K562 (cell line): ENCODE results near the gene LTBP4. TPM values are rescaled to one million over a fixed set of nuclear protein-coding genes. Genes with fewer than 3 reads are reported as not detected.

Source experiments
- ATAC-seq: fragments of 200-7000 bp; cut with Tn5 transposase; 3 replicates; pipeline ENCODE4 v1.9.1; 2020; ENCODE audit warnings: moderate library complexity
- BruUV-seq: library from RNA; stranded (reverse); fragments of 400-500 nt; replicated peaks from 2 replicates; lab custom pipeline; 2021; lab: Mats Ljungman, UMichigan
- CTCF ChIA-PET: fragments of 300-600 bp; formaldehyde crosslinking; extraction: SDS; loops from one replicate; lab custom pipeline; 2021; ENCODE audit warnings: low intra/inter-chr PET ratio; lab: Yijun Ruan, JAX
- POLR2A ChIA-PET: fragments of 300-600, 350-650 bp; sonication (Branson Sonifier 250); formaldehyde crosslinking; extraction: SDS; loops from one replicate; lab custom pipeline; 2021; ENCODE audit warnings: antibody characterized with exemption, inconsistent platforms; lab: Yijun Ruan, JAX
- DNase-seq, 4 experiments: peaks; one replicate each; pipeline versions ENCODE4 v3.0.0 to v3.0.0-alpha.2; 2011 to 2018; ENCODE audit warnings: low spot score in 3 of 4, mixed read lengths in 3 of 4; ENCODE audit errors: extremely low read depth in 1 of 4
- FAIRE-seq: peaks from 2 replicates; lab custom pipeline; 2011; peaks lifted over from hg19 to GRCh38; lab: Jason Lieb, UNC
- H2AFZ ChIP-seq: 2 replicates; pipeline ENCODE4 v1.6.0; 2011; ENCODE audit warnings: low read depth, low read length, control low read depth, inconsistent platforms
- H3K27ac ChIP-seq: fragments of 200-600 bp; 3 replicates; pipeline ENCODE4 v1.8.0; 2011; ENCODE audit warnings: low read depth, mild to moderate bottlenecking, control low read depth, inconsistent platforms, low read length, moderate library complexity, mixed read lengths; ENCODE audit errors: extremely low read depth
- H3K27me3 ChIP-seq, 2 experiments: fragments of 300-600 bp in 1 of 2; 2 replicates in 1 of 2; 3 replicates in 1 of 2; pipeline versions ENCODE4 v1.6.0 to v1.8.0; 2011; ENCODE audit warnings: inconsistent platforms in 2 of 2, low read length in 2 of 2, mild to moderate bottlenecking in 1 of 2, mixed read lengths in 1 of 2, moderate library complexity in 1 of 2; ENCODE audit not compliant: control insufficient read depth in 2 of 2, insufficient read depth in 2 of 2
- H3K36me3 ChIP-seq: fragments of 300-600 bp; 3 replicates; pipeline ENCODE4 v1.8.0; 2011; ENCODE audit warnings: mild to moderate bottlenecking, low read length, inconsistent platforms; ENCODE audit not compliant: control insufficient read depth, insufficient read depth
- H3K4me1 ChIP-seq, 2 experiments: fragments of 200-600 bp in 1 of 2; replicated peaks in 1 of 2; 2 replicates in 1 of 2; 3 replicates in 1 of 2; pipeline versions ENCODE4 v1.5.1 to v1.8.0; 2011; ENCODE audit warnings: inconsistent platforms in 2 of 2, low read length in 2 of 2, mild to moderate bottlenecking in 1 of 2, mixed read lengths in 1 of 2, moderate library complexity in 1 of 2; ENCODE audit not compliant: control insufficient read depth in 2 of 2, insufficient read depth in 2 of 2
- H3K4me2 ChIP-seq: 2 replicates; pipeline ENCODE4 v1.6.1; 2011; ENCODE audit warnings: low read length, control low read depth, inconsistent platforms, mixed read lengths; ENCODE audit not compliant: insufficient read depth
- H3K4me3 ChIP-seq: fragments of 200-600 bp; sonication (generic), shearing (Covaris generic); 2 replicates; pipeline ENCODE4 v1.5.1; 2016; ENCODE audit warnings: control low read depth, inconsistent platforms
- H3K79me2 ChIP-seq: fragments of 200-600 bp; 3 replicates; pipeline ENCODE4 v1.8.0; 2011; ENCODE audit warnings: low read length, inconsistent platforms; ENCODE audit not compliant: control insufficient read depth, insufficient read depth
- H3K9ac ChIP-seq, 2 experiments: 2 replicates each; pipeline versions ENCODE4 v1.6.0 to v1.6.1; 2011; ENCODE audit warnings: low read depth in 2 of 2, low read length in 2 of 2, control low read depth in 1 of 2, inconsistent platforms in 1 of 2, mild to moderate bottlenecking in 1 of 2, mixed read lengths in 1 of 2; ENCODE audit not compliant: insufficient read depth in 1 of 2
- H3K9me1 ChIP-seq: one replicate; pipeline ENCODE4 v1.6.0; 2011; ENCODE audit warnings: inconsistent platforms, mild to moderate bottlenecking, low read length, moderate library complexity; ENCODE audit not compliant: control insufficient read depth, insufficient read depth
- H3K9me3 ChIP-seq: replicated peaks from 2 replicates; pipeline ENCODE4 v1.5.1; 2011; ENCODE audit warnings: low read depth, low read length, inconsistent platforms; ENCODE audit not compliant: control insufficient read depth, insufficient read depth
- H4K20me1 ChIP-seq: replicated peaks from 2 replicates; pipeline ENCODE4 v1.6.1; 2011; ENCODE audit warnings: low read length, inconsistent platforms, mixed read lengths; ENCODE audit not compliant: control insufficient read depth, insufficient read depth
- CGGBP1 ChIP-seq: fragments of 250-450 bp; sonication (Bioruptor Pico); IDR thresholded peaks from 2 replicates; pipeline ENCODE4 v1.9.0; 2021; ENCODE audit warnings: mild to moderate bottlenecking
- CSDE1 ChIP-seq, 2 experiments: fragments of 450-650 bp; IDR thresholded peaks; 2 replicates each; pipeline ENCODE4 v1.6.1; 2016; ENCODE audit warnings: mild to moderate bottlenecking in 1 of 2
- E2F8 ChIP-seq: fragments of 450-650 bp; IDR thresholded peaks from 2 replicates; pipeline ENCODE4 v1.7.1; 2018; ENCODE audit warnings: mild to moderate bottlenecking, low read depth; ENCODE audit not compliant: partially characterized antibody
- ESRRA ChIP-seq: fragments of 450-650 bp; IDR thresholded peaks from 2 replicates; pipeline ENCODE4 v1.6.1; 2014; ENCODE audit warnings: low read depth, mild to moderate bottlenecking, moderate library complexity, borderline replicate concordance
- ILF3 ChIP-seq: fragments of 450-650 bp; IDR thresholded peaks from 2 replicates; pipeline ENCODE4 v1.6.1; 2018; ENCODE audit warnings: antibody characterized with exemption, mild to moderate bottlenecking, moderate library complexity, borderline replicate concordance
- LCOR ChIP-seq: sonication (generic); formaldehyde crosslinking; IDR thresholded peaks from 2 replicates; pipeline ENCODE4 v1.8.0; 2022; ENCODE audit warnings: mild to moderate bottlenecking, missing genetic modification reagents
- NR2C2 ChIP-seq, 2 experiments: fragments of 200-800 bp in 1 of 2; sonication (Bioruptor generic) in 1 of 2; sonication (generic) in 1 of 2; formaldehyde crosslinking in 1 of 2; IDR thresholded peaks; 2 replicates each; pipeline versions ENCODE4 v1.6.1 to v1.8.0; 2016 to 2022; ENCODE audit warnings: mild to moderate bottlenecking in 1 of 2, missing compliant biosample characterization in 1 of 2, missing genetic modification characterization in 1 of 2, missing genetic modification reagents in 1 of 2
- PPARD ChIP-seq: fragments of 250-450 bp; sonication (Bioruptor Pico); IDR thresholded peaks from 2 replicates; pipeline ENCODE4 v1.8.0; 2022; ENCODE audit warnings: inconsistent platforms, mild to moderate bottlenecking, moderate library complexity
- RBM22 ChIP-seq: fragments of 200-400 bp; formaldehyde crosslinking; IDR thresholded peaks from 2 replicates; pipeline ENCODE4 v1.6.1; 2018; ENCODE audit warnings: low read length, low read depth; ENCODE audit not compliant: poor library complexity, severe bottlenecking
- XRCC4 ChIP-seq: IDR thresholded peaks from one replicate; pipeline ENCODE4 v1.6.1; 2011; ENCODE audit not compliant: insufficient read depth, insufficient read length; ENCODE audit errors: extremely low read depth
- ZC3H8 ChIP-seq: fragments of 450-650 bp; IDR thresholded peaks from 2 replicates; pipeline ENCODE4 v1.6.1; 2017
- WGBS: fragments of 100-300 bp; shearing (Covaris generic); methylation state at CpG from one replicate; pipeline ENCODE4 v1.1.6; 2016; ENCODE audit warnings: low coverage, mixed read lengths; ENCODE audit not compliant: insufficient coverage; ENCODE audit errors: missing lambda C conversion rate; 5-methylcytosine and 5-hydroxymethylcytosine counted together
- in situ Hi-C: fragments of 300-500 bp; cut with MboI; formaldehyde crosslinking; loops from 4 replicates; pipeline ENCODE4 v1.15.0; 2018; ENCODE audit warnings: inconsistent platforms, mixed read lengths
- intact Hi-C: fragments of 100-400 bp; cut with micrococcal nuclease; formaldehyde crosslinking; loops from 2 replicates; pipeline ENCODE4 v1.14.2; 2022
- polyA plus RNA-seq, 8 experiments: library from polyadenylated mRNA; depleted of rRNA in 4 of 8; stranded (reverse) in 5 of 8; unstranded in 3 of 8; fragments of >200 nt; fragmentation: Nextera tagmentation in 2 of 8; fragmentation: Illumina TruSeq in 1 of 8; extraction: Ambion mirVana in 2 of 8; extraction: Trizol in 1 of 8; gene quantifications; 2 replicates each; pipeline versions ENCODE4 v1.2.1 to v1.2.3, GENCODE V29; 2011 to 2014; ENCODE audit warnings: inconsistent platforms in 1 of 8, missing spikeins in 1 of 8
- total RNA-seq, 7 experiments: library from RNA; depleted of rRNA in 6 of 7; stranded (reverse); fragments of >200 nt in 6 of 7; fragmentation: Illumina TruSeq in 2 of 7; extraction: Trizol in 2 of 7; gene quantifications; 2 replicates each; pipeline versions ENCODE4 v1.2.1 to v1.2.3, GENCODE V29; 2011 to 2021; ENCODE audit warnings: low replicate concordance in 1 of 7

LTBP4 gene
- total and polyA plus RNA-seq, 9 of the 15 experiments (the other 6 are each of a cell fraction or from before 2014, with no cell fraction given) = 0.35 to 160 (median 31.6) TPM

- in situ Hi-C loops = no loop called here
- CTCF ChIA-PET = no interaction called here
- Histone ChIP-seq H3K27ac (no peak overlapping the region), H3K9me3 (no peaks in the 10 kb centered on the region), H2AFZ (no peak overlapping the region), H3K4me2 (no peak overlapping the region), H3K9me1 (no peaks in the 10 kb centered on the region), H3K79me2 (peaks cover 4% of the 10 kb centered on the region; the same call in 2 of the 3 replicates), H3K36me3 (peaks cover 14% of the 10 kb centered on the region; the same call in 2 of the 3 replicates), H3K4me3 (no peak overlapping the region), H3K27me3 (no peaks in the 10 kb centered on the region), H3K4me1 (peaks cover 38 to 87% of the 10 kb centered on the region in 2 experiments), H4K20me1 (0 out of 2 replicates have a peak, but pooled peaks cover 4% of the 10 kb centered on the region), H3K9ac (peak overlapping the region in 1 of 2 experiments; percentile 24; a peak in 1 of 4 replicates)
- intact Hi-C loops = no loop called here
- no peak for ATAC-seq
- FAIRE-seq = no peak
- 86% methylated on average over 11 of the region's 15 CpGs for WGBS
- POLR2A ChIA-PET = no interaction called here
- TF ChIP-seq ILF3 = no peak
- no peak for TF ChIP-seq ZC3H8
- TF ChIP-seq CSDE1 (IDR thresholded peaks at IDR 0.05) = no peak
- no peak for TF ChIP-seq PPARD (CRISPR knock-in tag)
- DNase-seq = no peak
- no TSS peak for BruUV-seq
Observed at GRCh38 chr19:40611096-40611495, 9.9 kb downstream of the LTBP4 start.

- Histone ChIP-seq H3K79me2 (peaks cover 4% of the 10 kb centered on the region; the same call in 2 of the 3 replicates), H3K36me3 (peaks cover 22% of the 10 kb centered on the region; the same call in 2 of the 3 replicates), H3K4me3 (no peak overlapping the region), H4K20me1 (0 out of 2 replicates have a peak, but pooled peaks cover 4% of the 10 kb centered on the region), H3K9me3 (no peaks in the 10 kb centered on the region), H3K27ac (no peak overlapping the region), H3K9ac (no peak overlapping the region), H3K9me1 (no peaks in the 10 kb centered on the region), H3K4me1 (peaks cover 34 to 83% of the 10 kb centered on the region in 2 experiments), H3K27me3 (no peaks in the 10 kb centered on the region), H3K4me2 (no peak overlapping the region), H2AFZ (no peak overlapping the region)
- no TSS peak for BruUV-seq
- in situ Hi-C loops = no loop called here
- FAIRE-seq = peak; percentile 35
- WGBS = 84% methylated on average over 9 of the region's 10 CpGs
- DNase-seq = no peak
- no peak for ATAC-seq
- intact Hi-C loops = no loop called here
- POLR2A ChIA-PET = interaction anchor here (1.6 kb wide), 1 partner anchor 41 kb away, joined by 3 read pairs; no protein-coding TSS in a partner anchor
- CTCF ChIA-PET = no interaction called here
- no peak for TF ChIP-seq XRCC4
- no peak for TF ChIP-seq LCOR
- TF ChIP-seq CGGBP1 (CRISPR knock-in tag) = no peak
- no peak for TF ChIP-seq E2F8
- peak; percentile 90 for TF ChIP-seq NR2C2 (CRISPR knock-in tag; IDR thresholded peaks at IDR 0.05)
- peak; percentile 78; the same call in 1 of the 2 replicates for TF ChIP-seq NR2C2 (tag; IDR thresholded peaks at IDR 0.05)
- TF ChIP-seq ESRRA = peak; percentile 73
- TF ChIP-seq RBM22 = peak; percentile 39
Observed at GRCh38 chr19:40611900-40612698, 10.9 kb downstream of the LTBP4 start.
